ENCODE data around the gene AOPEP.

DNA sequence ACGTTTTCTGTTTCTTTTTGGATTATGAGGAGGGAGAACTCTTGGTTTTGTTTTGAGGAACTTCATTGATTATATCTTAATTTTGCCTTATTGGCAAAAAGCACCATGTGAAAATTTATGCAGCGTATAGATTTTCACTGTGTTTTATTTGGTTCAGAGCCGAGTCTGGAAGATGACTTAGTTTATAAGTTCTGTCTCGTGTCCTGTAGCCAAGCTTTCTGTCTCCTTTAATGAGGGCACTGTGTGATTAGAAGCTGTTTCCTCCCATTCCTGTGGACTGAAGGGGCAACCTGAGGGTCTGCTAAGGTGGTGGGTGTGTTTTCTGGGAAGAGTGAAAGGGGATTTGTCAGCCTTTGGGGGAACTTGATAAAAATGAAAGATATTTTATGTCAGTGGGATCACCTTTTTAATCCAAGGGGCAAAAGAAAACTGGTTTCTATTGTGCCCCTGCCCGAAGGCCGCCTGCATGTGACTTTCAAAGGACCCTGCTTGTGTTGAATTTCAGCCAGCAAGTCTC is 328.9 kb downstream of the AOPEP start:
- no peak for TF ChIP-seq NFIC (IDR thresholded peaks at IDR 0.05)
- TF ChIP-seq, protein P1, sequence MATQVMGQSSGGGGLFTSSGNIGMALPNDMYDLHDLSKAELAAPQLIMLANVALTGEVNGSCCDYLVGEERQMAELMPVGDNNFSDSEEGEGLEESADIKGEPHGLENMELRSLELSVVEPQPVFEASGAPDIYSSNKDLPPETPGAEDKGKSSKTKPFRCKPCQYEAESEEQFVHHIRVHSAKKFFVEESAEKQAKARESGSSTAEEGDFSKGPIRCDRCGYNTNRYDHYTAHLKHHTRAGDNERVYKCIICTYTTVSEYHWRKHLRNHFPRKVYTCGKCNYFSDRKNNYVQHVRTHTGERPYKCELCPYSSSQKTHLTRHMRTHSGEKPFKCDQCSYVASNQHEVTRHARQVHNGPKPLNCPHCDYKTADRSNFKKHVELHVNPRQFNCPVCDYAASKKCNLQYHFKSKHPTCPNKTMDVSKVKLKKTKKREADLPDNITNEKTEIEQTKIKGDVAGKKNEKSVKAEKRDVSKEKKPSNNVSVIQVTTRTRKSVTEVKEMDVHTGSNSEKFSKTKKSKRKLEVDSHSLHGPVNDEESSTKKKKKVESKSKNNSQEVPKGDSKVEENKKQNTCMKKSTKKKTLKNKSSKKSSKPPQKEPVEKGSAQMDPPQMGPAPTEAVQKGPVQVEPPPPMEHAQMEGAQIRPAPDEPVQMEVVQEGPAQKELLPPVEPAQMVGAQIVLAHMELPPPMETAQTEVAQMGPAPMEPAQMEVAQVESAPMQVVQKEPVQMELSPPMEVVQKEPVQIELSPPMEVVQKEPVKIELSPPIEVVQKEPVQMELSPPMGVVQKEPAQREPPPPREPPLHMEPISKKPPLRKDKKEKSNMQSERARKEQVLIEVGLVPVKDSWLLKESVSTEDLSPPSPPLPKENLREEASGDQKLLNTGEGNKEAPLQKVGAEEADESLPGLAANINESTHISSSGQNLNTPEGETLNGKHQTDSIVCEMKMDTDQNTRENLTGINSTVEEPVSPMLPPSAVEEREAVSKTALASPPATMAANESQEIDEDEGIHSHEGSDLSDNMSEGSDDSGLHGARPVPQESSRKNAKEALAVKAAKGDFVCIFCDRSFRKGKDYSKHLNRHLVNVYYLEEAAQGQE (IDR thresholded peaks at IDR 0.05; ENCODE audit: low read depth): no peak
- no peak for TF ChIP-seq TCF12 (IDR thresholded peaks at IDR 0.05; ENCODE audit: low read depth)
- TF ChIP-seq, protein P2, sequence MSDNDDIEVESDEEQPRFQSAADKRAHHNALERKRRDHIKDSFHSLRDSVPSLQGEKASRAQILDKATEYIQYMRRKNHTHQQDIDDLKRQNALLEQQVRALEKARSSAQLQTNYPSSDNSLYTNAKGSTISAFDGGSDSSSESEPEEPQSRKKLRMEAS (IDR thresholded peaks at IDR 0.05): no peak
- no peak for TF ChIP-seq EGR1 (IDR thresholded peaks at IDR 0.05)
- no peak for TF ChIP-seq EP300 (IDR thresholded peaks at IDR 0.05; ENCODE audit: borderline replicate concordance)
- TF ChIP-seq CEBPB (IDR thresholded peaks at IDR 0.05): no peak
- no peak for TF ChIP-seq TEAD4 (IDR thresholded peaks at IDR 0.05)
- TF ChIP-seq TAF1 (IDR thresholded peaks at IDR 0.05; ENCODE audit: low read depth): no peak
- TF ChIP-seq RAD21 (IDR thresholded peaks at IDR 0.05; ENCODE audit: low read depth): no peak
- TF ChIP-seq FOXM1 (IDR thresholded peaks at IDR 0.05; ENCODE audit: borderline replicate concordance, low read depth): no peak
- no peak for TF ChIP-seq CREB1 (IDR thresholded peaks at IDR 0.05; ENCODE audit: low read depth)
- no peak for TF ChIP-seq ZBTB7A (IDR thresholded peaks at IDR 0.05; ENCODE audit: low read depth)
- TF ChIP-seq YY1 (IDR thresholded peaks at IDR 0.05; ENCODE audit: low read depth): no peak
